Right lobe of liver (tissue), 6 donors: ENCODE measurements around the gene PRPF19. TPM values are rescaled to one million over a fixed set of nuclear protein-coding genes. Genes with fewer than 3 reads are reported as not detected.

ENCODE experiments used
- ATAC-seq, 4 donors: fragments of 200-7000 bp; cut with Tn5 transposase; one replicate each; pipeline ENCODE4 v1.9.1; 2020; ENCODE audit warnings: mild to moderate bottlenecking in 4 of 4, moderate library complexity in 4 of 4
- DNase-seq, 3 donors: peaks; one replicate each; pipeline ENCODE4 v3.0.0-alpha.2; 2020
- H3K27ac ChIP-seq, 3 donors: fragments of 200-600 bp; one replicate each; pipeline ENCODE4 v1.8.0; 2022
- H3K27me3 ChIP-seq, 2 donors: fragments of 200-600 bp; one replicate each; pipeline ENCODE4 v1.8.0; 2022
- H3K36me3 ChIP-seq, 4 donors: fragments of 200-600 bp; sonication (generic) in 1 of 4; one replicate each; pipeline versions ENCODE4 v1.5.1 to v1.8.0; 2017 to 2022; ENCODE audit warnings: control low read depth in 1 of 4
- H3K4me1 ChIP-seq, 4 donors: fragments of 200-600 bp; sonication (generic) in 1 of 4; one replicate each; pipeline versions ENCODE4 v1.5.1 to v1.8.0; 2017 to 2022; ENCODE audit warnings: control low read depth in 1 of 4
- H3K4me3 ChIP-seq, 3 donors: fragments of 200-600 bp; one replicate each; pipeline ENCODE4 v1.8.0; 2022
- H3K9me3 ChIP-seq, 4 donors: fragments of 200-600 bp; sonication (generic) in 1 of 4; one replicate each; pipeline versions ENCODE4 v1.5.1 to v1.8.0; 2017 to 2022; ENCODE audit warnings: control low read depth in 1 of 4
- POLR2A ChIP-seq: fragments of 450-650 bp; IDR thresholded peaks from one replicate; pipeline ENCODE4 v1.6.1; 2017; ENCODE audit warnings: antibody characterized with exemption, mild to moderate bottlenecking
- WGBS: methylation state at CpG from one replicate; pipeline ENCODE4 v1.1.6; 2018; ENCODE audit warnings: low coverage, low lambda C conversion rate; ENCODE audit not compliant: insufficient coverage; ENCODE audit errors: missing lambda C conversion rate; 5-methylcytosine and 5-hydroxymethylcytosine counted together
- intact Hi-C, 2 donors: fragments of 100-400 bp; cut with DNase I; formaldehyde crosslinking; loops; one replicate each; pipeline versions ENCODE4 v1.11.2 to v1.14.1; 2022
- total RNA-seq, 6 experiments: library from RNA; depleted of rRNA in 2 of 6; stranded (reverse); fragments of >200 nt in 2 of 6; fragmentation: NEBNext Ultra II Directional in 3 of 6; extraction: Animal tissue kit (Norgen Biotek cat#: 25700) in 3 of 6; gene quantifications; one replicate each; pipeline versions ENCODE4 v1.1.0 to v1.2.4, GENCODE V29; 2016 to 2023
- TF ChIP-seq, protein P1 (sequence below), 4 donors: fragments of 200-600 bp in 3 of 4; fragments of 450-650 bp in 1 of 4; IDR thresholded peaks; one replicate each; pipeline versions ENCODE4 v1.5.1 to v1.8.0; 2016 to 2022; ENCODE audit warnings: antibody characterized with exemption in 4 of 4, mild to moderate bottlenecking in 2 of 4
- donor health status: DM: no; HTN: yes; CAD: no.
- donor health status: DM: no; HTN: no; CAD: no.
- donor health status: DM: no; HTN: no; CAD: no.
- donor health status: DM: no; HTN: yes; CAD: no.
- donor health status: DM: no; HTN: yes; CAD: no.

Gene PRPF19
- total RNA-seq, 6 experiments from 2014 or later: 45.5 to 82.6 (median 48.3) TPM

- DNase-seq (no peak), ATAC-seq (no peak)
- no peak overlapping the region for H3K4me3 ChIP-seq
- no CpG with 5 or more reads among the region's 8 CpGs for WGBS
- no peaks in the 10 kb centered on the region for H3K27me3 ChIP-seq
- H3K27ac ChIP-seq: no peak overlapping the region
- no peaks in the 10 kb centered on the region for H3K9me3 ChIP-seq
- TF ChIP-seq POLR2A: no peak
- TF ChIP-seq, protein P1, sequence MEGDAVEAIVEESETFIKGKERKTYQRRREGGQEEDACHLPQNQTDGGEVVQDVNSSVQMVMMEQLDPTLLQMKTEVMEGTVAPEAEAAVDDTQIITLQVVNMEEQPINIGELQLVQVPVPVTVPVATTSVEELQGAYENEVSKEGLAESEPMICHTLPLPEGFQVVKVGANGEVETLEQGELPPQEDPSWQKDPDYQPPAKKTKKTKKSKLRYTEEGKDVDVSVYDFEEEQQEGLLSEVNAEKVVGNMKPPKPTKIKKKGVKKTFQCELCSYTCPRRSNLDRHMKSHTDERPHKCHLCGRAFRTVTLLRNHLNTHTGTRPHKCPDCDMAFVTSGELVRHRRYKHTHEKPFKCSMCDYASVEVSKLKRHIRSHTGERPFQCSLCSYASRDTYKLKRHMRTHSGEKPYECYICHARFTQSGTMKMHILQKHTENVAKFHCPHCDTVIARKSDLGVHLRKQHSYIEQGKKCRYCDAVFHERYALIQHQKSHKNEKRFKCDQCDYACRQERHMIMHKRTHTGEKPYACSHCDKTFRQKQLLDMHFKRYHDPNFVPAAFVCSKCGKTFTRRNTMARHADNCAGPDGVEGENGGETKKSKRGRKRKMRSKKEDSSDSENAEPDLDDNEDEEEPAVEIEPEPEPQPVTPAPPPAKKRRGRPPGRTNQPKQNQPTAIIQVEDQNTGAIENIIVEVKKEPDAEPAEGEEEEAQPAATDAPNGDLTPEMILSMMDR (IDR thresholded peaks at IDR 0.05): no peak
- peaks cover 0 to 9% (median 0%) of the 10 kb centered on the region in 4 donors for H3K36me3 ChIP-seq
- H3K4me1 ChIP-seq: no peaks in the 10 kb centered on the region
- intact Hi-C loops: no loop called here
Measured at GRCh38 chr11:60937811-60938210, 31.4 kb upstream of the PRPF19 start.

- Histone ChIP-seq H3K27ac (peak overlapping the region in 2 of 3 donors; percentile 30 to 37), H3K9me3 (no peaks in the 10 kb centered on the region), H3K36me3 (peaks cover 0 to 9% (median 0%) of the 10 kb centered on the region in 4 donors), H3K4me3 (no peak overlapping the region), H3K27me3 (no peaks in the 10 kb centered on the region), H3K4me1 (no peaks in the 10 kb centered on the region)
- TF ChIP-seq, protein P1 (IDR thresholded peaks at IDR 0.05): no peak
- no peak for TF ChIP-seq POLR2A
- WGBS: 79% methylated on average over 4 of the region's 12 CpGs
- ATAC-seq (peak; percentile 54 to 67 (median 58)), DNase-seq (no peak)
- intact Hi-C loops: no loop called here
Measured at GRCh38 chr11:60937144-60937527, 30.8 kb upstream of the PRPF19 start.

- H3K36me3 ChIP-seq: peaks cover 0 to 6% (median 0%) of the 10 kb centered on the region in 4 donors
- ATAC-seq: peak in 2 of 4 donors; percentile 5 to 7
Measured at GRCh38 chr11:60936467-60937143, 30.2 kb upstream of the PRPF19 start.

DNA sequence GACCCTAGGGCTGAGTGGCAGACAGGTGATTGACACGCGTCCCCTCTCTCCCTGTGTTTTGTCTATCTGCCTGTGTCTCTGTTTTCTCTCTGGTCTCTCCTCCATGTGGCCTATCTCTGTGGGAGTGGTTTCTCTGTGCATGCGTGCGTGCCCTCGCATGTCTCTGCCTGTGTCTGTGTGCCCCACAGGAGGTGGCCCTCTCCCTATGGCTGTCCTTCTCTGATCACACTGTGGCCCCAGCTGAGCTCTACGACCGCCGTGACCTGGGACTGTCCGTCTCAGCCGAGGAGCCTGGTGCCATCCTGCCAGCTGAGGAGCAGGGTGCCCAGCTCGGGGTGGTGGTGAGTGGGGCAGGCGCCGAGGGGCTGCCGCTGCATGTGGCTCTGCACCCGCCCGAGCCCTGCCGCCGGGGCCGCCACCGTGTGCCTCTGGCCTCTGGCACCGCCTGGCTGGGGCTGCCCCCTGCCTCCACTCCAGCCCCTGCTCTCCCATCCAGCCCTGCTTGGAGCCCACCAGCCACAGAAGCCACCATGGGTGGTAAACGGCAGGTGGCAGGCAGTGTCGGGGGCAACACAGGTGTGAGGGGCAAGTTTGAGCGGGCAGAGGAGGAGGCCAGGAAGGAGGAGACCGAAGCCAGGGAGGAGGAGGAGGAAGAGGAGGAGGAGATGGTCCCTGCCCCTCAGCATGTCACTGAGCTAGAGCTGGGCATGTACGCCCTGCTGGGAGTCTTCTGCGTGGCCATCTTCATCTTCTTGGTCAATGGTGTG lies 29.5 kb upstream of the PRPF19 start:
- Histone ChIP-seq H3K4me1 (no peaks in the 10 kb centered on the region), H3K27ac (no peak overlapping the region), H3K4me3 (no peak overlapping the region), H3K36me3 (no peaks in the 10 kb centered on the region), H3K27me3 (no peaks in the 10 kb centered on the region), H3K9me3 (no peaks in the 10 kb centered on the region)
- peak in 3 of 4 donors; percentile 2 to 6 (median 6) for ATAC-seq
- intact Hi-C loops: no loop called here
- WGBS: 77% methylated on average over 9 of the region's 27 CpGs
- TF ChIP-seq, protein P1 (IDR thresholded peaks at IDR 0.05): no peak
- DNase-seq: no peak

More at GRCh38 chr11:60936467-60937143, 30.2 kb upstream of the PRPF19 start:
- whole genome bisulfite sequencing: 86% methylated on average over 1 of the region's 18 CpGs
- H3K9me3 ChIP-seq: no peaks in the 10 kb centered on the region
- no peaks in the 10 kb centered on the region for H3K27me3 ChIP-seq
- no peak overlapping the region for H3K4me3 ChIP-seq
- DNase-seq: no peak
- H3K27ac ChIP-seq: peak overlapping the region in 2 of 3 donors; percentile 30 to 37
- no peak for TF ChIP-seq POLR2A
- TF ChIP-seq, protein P1 (IDR thresholded peaks at IDR 0.05): no peak
- intact Hi-C loops: no loop called here
- no peaks in the 10 kb centered on the region for H3K4me1 ChIP-seq
